Rectal smooth muscle tissue (tissue), 1 donor: Measurements from ENCODE around the gene VAV3.
"Not testable (repeated sequence)": the region's sequence is repeated elsewhere in the genome, so short reads cannot be mapped to it uniquely, and the experiment has no call there.

Source experiments
- H3K27ac ChIP-seq: one replicate; pipeline ENCODE4 v1.7.0; 2013; ENCODE audit warnings: low read depth, low read length, inconsistent platforms
- H3K27me3 ChIP-seq: one replicate; pipeline ENCODE4 v1.7.0; 2013; ENCODE audit warnings: low read length; ENCODE audit not compliant: control insufficient read depth, insufficient read depth
- H3K36me3 ChIP-seq: one replicate; pipeline ENCODE4 v1.7.0; 2013; ENCODE audit warnings: low read length; ENCODE audit not compliant: control insufficient read depth, insufficient read depth
- H3K4me1 ChIP-seq: one replicate; pipeline ENCODE4 v1.7.0; 2013; ENCODE audit warnings: low read length; ENCODE audit not compliant: control insufficient read depth, insufficient read depth
- H3K4me3 ChIP-seq: one replicate; pipeline ENCODE4 v1.7.0; 2013; ENCODE audit warnings: low read length
- H3K9ac ChIP-seq: one replicate; pipeline ENCODE4 v1.7.0; 2013; ENCODE audit warnings: low read length

The VAV3 gene

GRCh38 chr1:107894605-107895004 is 70.4 kb downstream of the VAV3 start:
- Histone ChIP-seq H3K36me3 (no peaks in the 10 kb centered on the region), H3K27ac (no peak overlapping the region), H3K9ac (no peak overlapping the region), H3K27me3 (no peaks in the 10 kb centered on the region), H3K4me1 (no peaks in the 10 kb centered on the region), H3K4me3 (no peak overlapping the region)

- not testable (repeated sequence) for H3K4me3 ChIP-seq, H3K36me3 ChIP-seq
Measured at GRCh38 chr1:107893350-107893749, 71.6 kb downstream of the VAV3 start.

GRCh38 chr1:107889524-107889923 is 75.5 kb downstream of the VAV3 start:
- Histone ChIP-seq H3K4me1 (no peaks in the 10 kb centered on the region), H3K36me3 (no peaks in the 10 kb centered on the region), H3K4me3 (no peak overlapping the region), H3K27ac (no peak overlapping the region), H3K9ac (no peak overlapping the region), H3K27me3 (no peaks in the 10 kb centered on the region)

More at GRCh38 chr1:107893350-107893749, 71.6 kb downstream of the VAV3 start:
- H3K9ac ChIP-seq, H3K4me1 ChIP-seq, H3K27me3 ChIP-seq, H3K27ac ChIP-seq: not testable (repeated sequence)

- H3K27ac ChIP-seq = no peak overlapping the region
- no peak overlapping the region for H3K9ac ChIP-seq
- H3K4me1 ChIP-seq = no peaks in the 10 kb centered on the region
- H3K36me3 ChIP-seq = no peaks in the 10 kb centered on the region
- H3K4me3 ChIP-seq = no peak overlapping the region
- no peaks in the 10 kb centered on the region for H3K27me3 ChIP-seq
Measured at GRCh38 chr1:107883562-107883961, 81.4 kb downstream of the VAV3 start.

GRCh38 chr1:107879927-107880326 is 85.1 kb downstream of the VAV3 start:
- Histone ChIP-seq H3K27me3 (no peaks in the 10 kb centered on the region), H3K36me3 (no peaks in the 10 kb centered on the region), H3K4me1 (no peaks in the 10 kb centered on the region), H3K4me3 (no peak overlapping the region), H3K9ac (no peak overlapping the region), H3K27ac (no peak overlapping the region)

GRCh38 chr1:107879346-107879745 is 85.6 kb downstream of the VAV3 start:
- no peak overlapping the region for H3K4me3 ChIP-seq
- H3K9ac ChIP-seq = no peak overlapping the region
- no peak overlapping the region for H3K27ac ChIP-seq
- no peaks in the 10 kb centered on the region for H3K27me3 ChIP-seq
- H3K4me1 ChIP-seq = no peaks in the 10 kb centered on the region
- no peaks in the 10 kb centered on the region for H3K36me3 ChIP-seq

GRCh38 chr1:107877745-107878144 is 87.2 kb downstream of the VAV3 start:
- Histone ChIP-seq H3K4me1 (no peaks in the 10 kb centered on the region), H3K27me3 (no peaks in the 10 kb centered on the region), H3K36me3 (no peaks in the 10 kb centered on the region), H3K4me3 (no peak overlapping the region), H3K27ac (no peak overlapping the region), H3K9ac (no peak overlapping the region)

GRCh38 chr1:107877092-107877491 is 87.9 kb downstream of the VAV3 start:
- Histone ChIP-seq H3K27ac (no peak overlapping the region), H3K9ac (no peak overlapping the region), H3K4me1 (no peaks in the 10 kb centered on the region)

GRCh38 chr1:107875689-107876088 is 89.3 kb downstream of the VAV3 start:
- Histone ChIP-seq H3K36me3 (no peaks in the 10 kb centered on the region), H3K4me1 (no peaks in the 10 kb centered on the region), H3K27ac (no peak overlapping the region), H3K27me3 (no peaks in the 10 kb centered on the region), H3K9ac (no peak overlapping the region), H3K4me3 (no peak overlapping the region)

More at GRCh38 chr1:107877092-107877491, 87.9 kb downstream of the VAV3 start:
- Histone ChIP-seq H3K36me3 (no peaks in the 10 kb centered on the region), H3K4me3 (no peak overlapping the region), H3K27me3 (no peaks in the 10 kb centered on the region)

GRCh38 chr1:107874221-107874620 is 90.8 kb downstream of the VAV3 start:
- Histone ChIP-seq H3K4me1 (no peaks in the 10 kb centered on the region), H3K27ac (no peak overlapping the region), H3K9ac (no peak overlapping the region), H3K4me3 (no peak overlapping the region), H3K27me3 (no peaks in the 10 kb centered on the region), H3K36me3 (no peaks in the 10 kb centered on the region)

GRCh38 chr1:107871687-107872395 is 93.1 kb downstream of the VAV3 start:
- Histone ChIP-seq H3K9ac (no peak overlapping the region), H3K36me3 (no peaks in the 10 kb centered on the region), H3K27me3 (no peaks in the 10 kb centered on the region), H3K4me1 (no peaks in the 10 kb centered on the region), H3K27ac (no peak overlapping the region), H3K4me3 (no peak overlapping the region)

- no peak overlapping the region for H3K4me3 ChIP-seq
- no peaks in the 10 kb centered on the region for H3K36me3 ChIP-seq
- H3K4me1 ChIP-seq = no peaks in the 10 kb centered on the region
- no peak overlapping the region for H3K27ac ChIP-seq
- no peaks in the 10 kb centered on the region for H3K27me3 ChIP-seq
- no peak overlapping the region for H3K9ac ChIP-seq
Measured at GRCh38 chr1:107871259-107871658, 93.7 kb downstream of the VAV3 start.

- Histone ChIP-seq H3K27ac (no peak overlapping the region), H3K27me3 (no peaks in the 10 kb centered on the region), H3K4me3 (no peak overlapping the region), H3K9ac (no peak overlapping the region), H3K36me3 (no peaks in the 10 kb centered on the region), H3K4me1 (no peaks in the 10 kb centered on the region)
Measured at GRCh38 chr1:107870696-107871095, 94.3 kb downstream of the VAV3 start.
